Kidney epithelial cell (primary cell): ENCODE measurements around the gene PGBD5. TPM values are rescaled to one million over a fixed set of nuclear protein-coding genes. Genes with fewer than 3 reads are reported as not detected.

Experiments
- DNase-seq: peaks from one replicate; pipeline ENCODE4 v3.0.0-alpha.2; 2010; ENCODE audit warnings: low read depth
- H3K27me3 ChIP-seq: 2 replicates; pipeline ENCODE4 v1.6.0; 2011; ENCODE audit warnings: low read length; ENCODE audit not compliant: control insufficient read depth, insufficient read depth
- H3K36me3 ChIP-seq: 2 replicates; pipeline ENCODE4 v1.5.1; 2011; ENCODE audit warnings: low read length; ENCODE audit not compliant: control insufficient read depth, insufficient read depth
- H3K4me3 ChIP-seq: 2 replicates; pipeline ENCODE4 v1.5.1; 2011; ENCODE audit warnings: low read depth, mild to moderate bottlenecking, control low read depth, low read length
- CTCF ChIP-seq: IDR thresholded peaks from 2 replicates; pipeline ENCODE4 v1.5.1; 2011; ENCODE audit warnings: mild to moderate bottlenecking, moderate library complexity, low read length, control low read depth, inconsistent platforms; ENCODE audit not compliant: insufficient read depth, poor library complexity, severe bottlenecking
- total RNA-seq: library from RNA; depleted of rRNA; stranded (reverse); fragments of >200 nt; gene quantifications from 2 replicates; pipeline ENCODE4 v1.2.3, GENCODE V29; 2015

The PGBD5 gene
- total RNA-seq, 1 donor from 2014 or later, result 54.0 TPM

GRCh38 chr1:230377324-230377723 is 48.8 kb downstream of the PGBD5 start:
- H3K4me3 ChIP-seq, result no peak overlapping the region
- DNase-seq, result no peak
- H3K27me3 ChIP-seq, result no peaks in the 10 kb centered on the region
- H3K36me3 ChIP-seq, result no peaks in the 10 kb centered on the region
- no peak for TF ChIP-seq CTCF

GRCh38 chr1:230376296-230376695 is 49.8 kb downstream of the PGBD5 start:
- H3K27me3 ChIP-seq, result no peaks in the 10 kb centered on the region
- no peak for TF ChIP-seq CTCF

GRCh38 chr1:230375780-230376179 is 50.4 kb downstream of the PGBD5 start:
- no peak for DNase-seq
- Histone ChIP-seq H3K27me3 (no peaks in the 10 kb centered on the region), H3K4me3 (no peak overlapping the region), H3K36me3 (no peaks in the 10 kb centered on the region)
- TF ChIP-seq CTCF, result no peak

More at GRCh38 chr1:230376296-230376695, 49.8 kb downstream of the PGBD5 start:
- DNase-seq, result no peak
- no peak overlapping the region for H3K4me3 ChIP-seq
- no peaks in the 10 kb centered on the region for H3K36me3 ChIP-seq

GRCh38 chr1:230375147-230375546 is 51.0 kb downstream of the PGBD5 start:
- DNase-seq, result no peak
- Histone ChIP-seq H3K36me3 (no peaks in the 10 kb centered on the region), H3K4me3 (no peak overlapping the region), H3K27me3 (no peaks in the 10 kb centered on the region)
- no peak for TF ChIP-seq CTCF

GRCh38 chr1:230371923-230372703 is 54.0 kb downstream of the PGBD5 start:
- Histone ChIP-seq H3K36me3 (no peaks in the 10 kb centered on the region), H3K27me3 (no peaks in the 10 kb centered on the region), H3K4me3 (no peak overlapping the region)
- no peak for TF ChIP-seq CTCF
- no peak for DNase-seq

- no peaks in the 10 kb centered on the region for H3K27me3 ChIP-seq
- no peak for TF ChIP-seq CTCF
- no peak overlapping the region for H3K4me3 ChIP-seq
- no peak for DNase-seq
- no peaks in the 10 kb centered on the region for H3K36me3 ChIP-seq
Observed at GRCh38 chr1:230370109-230370508, 56.0 kb downstream of the PGBD5 start.
